ENCODE data around the gene RAX2. TPM values are rescaled to one million over a fixed set of nuclear protein-coding genes. Genes with fewer than 3 reads are reported as not detected.

RAX2 gene
- total and polyA plus RNA-seq, 9 of the 15 experiments (the other 6 are each of a cell fraction or from before 2014, with no cell fraction given) = not detected

- TF ChIP-seq, protein P1, sequence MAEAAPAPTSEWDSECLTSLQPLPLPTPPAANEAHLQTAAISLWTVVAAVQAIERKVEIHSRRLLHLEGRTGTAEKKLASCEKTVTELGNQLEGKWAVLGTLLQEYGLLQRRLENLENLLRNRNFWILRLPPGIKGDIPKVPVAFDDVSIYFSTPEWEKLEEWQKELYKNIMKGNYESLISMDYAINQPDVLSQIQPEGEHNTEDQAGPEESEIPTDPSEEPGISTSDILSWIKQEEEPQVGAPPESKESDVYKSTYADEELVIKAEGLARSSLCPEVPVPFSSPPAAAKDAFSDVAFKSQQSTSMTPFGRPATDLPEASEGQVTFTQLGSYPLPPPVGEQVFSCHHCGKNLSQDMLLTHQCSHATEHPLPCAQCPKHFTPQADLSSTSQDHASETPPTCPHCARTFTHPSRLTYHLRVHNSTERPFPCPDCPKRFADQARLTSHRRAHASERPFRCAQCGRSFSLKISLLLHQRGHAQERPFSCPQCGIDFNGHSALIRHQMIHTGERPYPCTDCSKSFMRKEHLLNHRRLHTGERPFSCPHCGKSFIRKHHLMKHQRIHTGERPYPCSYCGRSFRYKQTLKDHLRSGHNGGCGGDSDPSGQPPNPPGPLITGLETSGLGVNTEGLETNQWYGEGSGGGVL (CRISPR knock-in tag; IDR thresholded peaks at IDR 0.05) = no peak
- peak; percentile 77; the same call in 1 of the 2 replicates for TF ChIP-seq MTA3 (IDR thresholded peaks at IDR 0.05; ENCODE audit: borderline replicate concordance)
- no peak for TF ChIP-seq HSF4 (CRISPR knock-in tag; IDR thresholded peaks at IDR 0.05; ENCODE audit: borderline replicate concordance)
- TF ChIP-seq, protein P2, sequence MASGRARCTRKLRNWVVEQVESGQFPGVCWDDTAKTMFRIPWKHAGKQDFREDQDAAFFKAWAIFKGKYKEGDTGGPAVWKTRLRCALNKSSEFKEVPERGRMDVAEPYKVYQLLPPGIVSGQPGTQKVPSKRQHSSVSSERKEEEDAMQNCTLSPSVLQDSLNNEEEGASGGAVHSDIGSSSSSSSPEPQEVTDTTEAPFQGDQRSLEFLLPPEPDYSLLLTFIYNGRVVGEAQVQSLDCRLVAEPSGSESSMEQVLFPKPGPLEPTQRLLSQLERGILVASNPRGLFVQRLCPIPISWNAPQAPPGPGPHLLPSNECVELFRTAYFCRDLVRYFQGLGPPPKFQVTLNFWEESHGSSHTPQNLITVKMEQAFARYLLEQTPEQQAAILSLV (tag; IDR thresholded peaks at IDR 0.05) = no peak
- TF ChIP-seq ZKSCAN1 (IDR thresholded peaks at IDR 0.05; ENCODE audit: low read depth, low read length) = no peak
- TF ChIP-seq, protein P3, sequence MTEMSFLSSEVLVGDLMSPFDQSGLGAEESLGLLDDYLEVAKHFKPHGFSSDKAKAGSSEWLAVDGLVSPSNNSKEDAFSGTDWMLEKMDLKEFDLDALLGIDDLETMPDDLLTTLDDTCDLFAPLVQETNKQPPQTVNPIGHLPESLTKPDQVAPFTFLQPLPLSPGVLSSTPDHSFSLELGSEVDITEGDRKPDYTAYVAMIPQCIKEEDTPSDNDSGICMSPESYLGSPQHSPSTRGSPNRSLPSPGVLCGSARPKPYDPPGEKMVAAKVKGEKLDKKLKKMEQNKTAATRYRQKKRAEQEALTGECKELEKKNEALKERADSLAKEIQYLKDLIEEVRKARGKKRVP (CRISPR knock-in tag; IDR thresholded peaks at IDR 0.05) = peak; percentile 78
- no peak for TF ChIP-seq DDX20 (tag; IDR thresholded peaks at IDR 0.05; ENCODE audit: low read depth)
- TF ChIP-seq HDAC1 (IDR thresholded peaks at IDR 0.05) = peak in 1 of 2 experiments; percentile 87; a peak in 2 of 4 replicates
- peak; percentile 97 for TF ChIP-seq POLR2A (conservative IDR thresholded peaks at IDR 0.05)
- TF ChIP-seq MEF2A (IDR thresholded peaks at IDR 0.05; ENCODE audit: control insufficient read depth, low read depth, low read length) = no peak
- TF ChIP-seq THRAP3 (IDR thresholded peaks at IDR 0.05; ENCODE audit: borderline replicate concordance) = no peak
- no peak for TF ChIP-seq ZNF274 (IDR thresholded peaks at IDR 0.05; ENCODE audit: borderline replicate concordance, low read depth, low read length)
- no peak; the same call in 1 of the 2 replicates for TF ChIP-seq ZNF263 (CRISPR knock-in tag; IDR thresholded peaks at IDR 0.05; ENCODE audit: borderline replicate concordance)
- TF ChIP-seq EP300 (IDR thresholded peaks at IDR 0.05; ENCODE audit: low read length) = peak; percentile 33
- TF ChIP-seq GMEB1 (CRISPR knock-in tag; IDR thresholded peaks at IDR 0.05) = peak; percentile 88
- TF ChIP-seq SMAD3 (CRISPR knock-in tag; conservative IDR thresholded peaks at IDR 0.05) = peak; percentile 77
- 0 out of 2 replicates have a peak, but pooled peaks have one; percentile 10 for TF ChIP-seq ZSCAN32 (CRISPR knock-in tag; IDR thresholded peaks at IDR 0.05)
- no peak for TF ChIP-seq STAT5B (CRISPR knock-in tag; IDR thresholded peaks at IDR 0.05)
- TF ChIP-seq, protein P4, sequence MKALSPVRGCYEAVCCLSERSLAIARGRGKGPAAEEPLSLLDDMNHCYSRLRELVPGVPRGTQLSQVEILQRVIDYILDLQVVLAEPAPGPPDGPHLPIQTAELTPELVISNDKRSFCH (CRISPR knock-in tag; IDR thresholded peaks at IDR 0.05) = no peak
- TF ChIP-seq, protein P4 (tag; IDR thresholded peaks at IDR 0.05) = 0 out of 2 replicates have a peak, but pooled peaks have one; percentile 16
- no peak for TF ChIP-seq HNRNPH1 (optimal IDR thresholded peaks at IDR 0.05; ENCODE audit: low read depth, low read length)
Measured at GRCh38 chr19:3762501-3763459, 9.2 kb downstream of the RAX2 start, which contains the start of gene MRPL54 (continued).

Data from K562 (cell line).